Measurements from ENCODE around the gene MRPS22. TPM values are rescaled to one million over a fixed set of nuclear protein-coding genes. Genes with fewer than 3 reads are reported as not detected.

The MRPS22 gene
- total and polyA plus RNA-seq, 9 of the 15 experiments (the other 6 are each of a cell fraction or from before 2014, with no cell fraction given) = 148 to 397 (median 229) TPM

- TF ChIP-seq HDAC1 (IDR thresholded peaks at IDR 0.05) (no peak), CREB3 (tag; conservative IDR thresholded peaks at IDR 0.05; ENCODE audit: low read depth) (no peak), NFE2L1 (tag; IDR thresholded peaks at IDR 0.05; ENCODE audit: borderline replicate concordance, low read depth) (no peak), ZNF644 (tag; IDR thresholded peaks at IDR 0.05; ENCODE audit: low read depth) (no peak), ZNF740 (CRISPR knock-in tag; IDR thresholded peaks at IDR 0.05) (no peak), ZNF740 (tag; IDR thresholded peaks at IDR 0.05) (no peak), ZNF592 (IDR thresholded peaks at IDR 0.05) (no peak), ZNF586 (CRISPR knock-in tag; conservative IDR thresholded peaks at IDR 0.05) (no peak), NKRF (IDR thresholded peaks at IDR 0.05; ENCODE audit: borderline replicate concordance) (no peak), GATAD2B (IDR thresholded peaks at IDR 0.05; ENCODE audit: borderline replicate concordance) (no peak)
- TF ChIP-seq, protein P1, sequence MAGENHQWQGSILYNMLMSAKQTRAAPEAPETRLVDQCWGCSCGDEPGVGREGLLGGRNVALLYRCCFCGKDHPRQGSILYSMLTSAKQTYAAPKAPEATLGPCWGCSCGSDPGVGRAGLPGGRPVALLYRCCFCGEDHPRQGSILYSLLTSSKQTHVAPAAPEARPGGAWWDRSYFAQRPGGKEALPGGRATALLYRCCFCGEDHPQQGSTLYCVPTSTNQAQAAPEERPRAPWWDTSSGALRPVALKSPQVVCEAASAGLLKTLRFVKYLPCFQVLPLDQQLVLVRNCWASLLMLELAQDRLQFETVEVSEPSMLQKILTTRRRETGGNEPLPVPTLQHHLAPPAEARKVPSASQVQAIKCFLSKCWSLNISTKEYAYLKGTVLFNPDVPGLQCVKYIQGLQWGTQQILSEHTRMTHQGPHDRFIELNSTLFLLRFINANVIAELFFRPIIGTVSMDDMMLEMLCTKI (IDR thresholded peaks at IDR 0.05; ENCODE audit: partially characterized antibody) = no peak
- TF ChIP-seq, protein P2, sequence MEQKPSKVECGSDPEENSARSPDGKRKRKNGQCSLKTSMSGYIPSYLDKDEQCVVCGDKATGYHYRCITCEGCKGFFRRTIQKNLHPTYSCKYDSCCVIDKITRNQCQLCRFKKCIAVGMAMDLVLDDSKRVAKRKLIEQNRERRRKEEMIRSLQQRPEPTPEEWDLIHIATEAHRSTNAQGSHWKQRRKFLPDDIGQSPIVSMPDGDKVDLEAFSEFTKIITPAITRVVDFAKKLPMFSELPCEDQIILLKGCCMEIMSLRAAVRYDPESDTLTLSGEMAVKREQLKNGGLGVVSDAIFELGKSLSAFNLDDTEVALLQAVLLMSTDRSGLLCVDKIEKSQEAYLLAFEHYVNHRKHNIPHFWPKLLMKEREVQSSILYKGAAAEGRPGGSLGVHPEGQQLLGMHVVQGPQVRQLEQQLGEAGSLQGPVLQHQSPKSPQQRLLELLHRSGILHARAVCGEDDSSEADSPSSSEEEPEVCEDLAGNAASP (IDR thresholded peaks at IDR 0.05) = no peak
- TF ChIP-seq, protein P3, sequence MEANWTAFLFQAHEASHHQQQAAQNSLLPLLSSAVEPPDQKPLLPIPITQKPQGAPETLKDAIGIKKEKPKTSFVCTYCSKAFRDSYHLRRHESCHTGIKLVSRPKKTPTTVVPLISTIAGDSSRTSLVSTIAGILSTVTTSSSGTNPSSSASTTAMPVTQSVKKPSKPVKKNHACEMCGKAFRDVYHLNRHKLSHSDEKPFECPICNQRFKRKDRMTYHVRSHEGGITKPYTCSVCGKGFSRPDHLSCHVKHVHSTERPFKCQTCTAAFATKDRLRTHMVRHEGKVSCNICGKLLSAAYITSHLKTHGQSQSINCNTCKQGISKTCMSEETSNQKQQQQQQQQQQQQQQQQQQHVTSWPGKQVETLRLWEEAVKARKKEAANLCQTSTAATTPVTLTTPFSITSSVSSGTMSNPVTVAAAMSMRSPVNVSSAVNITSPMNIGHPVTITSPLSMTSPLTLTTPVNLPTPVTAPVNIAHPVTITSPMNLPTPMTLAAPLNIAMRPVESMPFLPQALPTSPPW (CRISPR knock-in tag; IDR thresholded peaks at IDR 0.05) = peak; percentile 55
Observed at GRCh38 chr3:139340784-139341183, 3.0 kb upstream of the MRPS22 start (continued).
